H1 (cell line): ENCODE data around the gene BRI3BP. TPM values are rescaled to one million over a fixed set of nuclear protein-coding genes. Genes with fewer than 3 reads are reported as not detected.
A peak's percentile ranks its signal among the peaks of the same experiment; 100 is the strongest.

Experiments
- CTCF ChIA-PET: fragments of 300-600 bp; sonication (Branson Sonifier 250); formaldehyde crosslinking; loops from one replicate; lab custom pipeline; 2021; ENCODE audit not compliant: partially characterized antibody; lab: Charles Lee
- POLR2A ChIA-PET: fragments of 300-600 bp; sonication (Branson Sonifier 250); formaldehyde crosslinking; loops from one replicate; lab custom pipeline; 2021; ENCODE audit warnings: inconsistent platforms; ENCODE audit not compliant: partially characterized antibody; lab: Charles Lee
- DNase-seq, 2 experiments: peaks; one replicate each; pipeline versions ENCODE4 v3.0.0 to v3.0.0-alpha.2; 2010 to 2022; ENCODE audit warnings: low spot score in 2 of 2, low read depth in 1 of 2, mixed read lengths in 1 of 2
- FAIRE-seq: peaks from 2 replicates; lab custom pipeline; 2011; peaks lifted over from hg19 to GRCh38; lab: Jason Lieb, UNC
- H2AFZ ChIP-seq: 2 replicates; pipeline ENCODE4 v1.8.1; 2012; ENCODE audit warnings: low read length, inconsistent platforms
- H2AK5ac ChIP-seq: 2 replicates; pipeline ENCODE4 v1.6.1; 2013; ENCODE audit warnings: low read depth, low read length
- H2BK120ac ChIP-seq: replicated peaks from 2 replicates; pipeline ENCODE3; 2013; ENCODE audit warnings: low read depth, low read length, inconsistent platforms
- H2BK12ac ChIP-seq: 2 replicates; pipeline ENCODE4 v1.6.1; 2013; ENCODE audit warnings: low read depth, low read length
- H2BK15ac ChIP-seq: 2 replicates; pipeline ENCODE4 v1.6.1; 2013; ENCODE audit warnings: low read length
- H2BK20ac ChIP-seq: 2 replicates; pipeline ENCODE4 v1.6.1; 2013; ENCODE audit warnings: low read length
- H2BK5ac ChIP-seq: 2 replicates; pipeline ENCODE4 v1.6.1; 2013; ENCODE audit warnings: low read depth, low read length
- H3K14ac ChIP-seq: 2 replicates; pipeline ENCODE4 v1.6.1; 2013; ENCODE audit warnings: inconsistent platforms; ENCODE audit not compliant: insufficient read length
- H3K18ac ChIP-seq: 2 replicates; pipeline ENCODE4 v1.6.1; 2013; ENCODE audit warnings: low read length; ENCODE audit errors: extremely low read depth
- H3K23ac ChIP-seq: 2 replicates; pipeline ENCODE4 v1.6.1; 2013; ENCODE audit warnings: inconsistent platforms; ENCODE audit not compliant: insufficient read length
- H3K23me2 ChIP-seq: 2 replicates; pipeline ENCODE4 v1.6.1; 2013; ENCODE audit warnings: low read depth, low read length
- H3K27ac ChIP-seq: 2 replicates; pipeline ENCODE4 v1.6.1; 2011; ENCODE audit warnings: low read depth, low read length, inconsistent platforms
- H3K27me3 ChIP-seq, 4 experiments: replicated peaks in 1 of 4; 1 replicate in 1 of 4; 2 replicates in 3 of 4; pipeline versions ENCODE4 v1.6.1 to v1.8.1; 2011 to 2013; ENCODE audit warnings: low read length in 3 of 4, mild to moderate bottlenecking in 3 of 4, inconsistent platforms in 2 of 4, mixed read lengths in 2 of 4, moderate library complexity in 1 of 4; ENCODE audit not compliant: control insufficient read depth in 3 of 4, insufficient read depth in 3 of 4; ENCODE audit errors: extremely low read depth in 1 of 4
- H3K36me3 ChIP-seq, 4 experiments: 2 replicates each; pipeline versions ENCODE4 v1.6.1 to v1.8.1; 2011 to 2013; ENCODE audit warnings: mild to moderate bottlenecking in 4 of 4, low read length in 3 of 4, moderate library complexity in 2 of 4, control low read depth in 1 of 4, inconsistent platforms in 1 of 4; ENCODE audit not compliant: insufficient read depth in 4 of 4, control insufficient read depth in 2 of 4
- H3K4ac ChIP-seq: replicated peaks from 2 replicates; pipeline ENCODE3; 2013; ENCODE audit warnings: low read length, low read depth, mixed read lengths, inconsistent platforms; ENCODE audit not compliant: insufficient read length
- H3K4me1 ChIP-seq, 4 experiments: replicated peaks in 1 of 4; 1 replicate in 1 of 4; 2 replicates in 3 of 4; pipeline versions ENCODE4 v1.6.1 to v1.8.1; 2011 to 2013; ENCODE audit warnings: low read length in 3 of 4, inconsistent platforms in 2 of 4, mixed read lengths in 1 of 4; ENCODE audit not compliant: insufficient read depth in 4 of 4, control insufficient read depth in 3 of 4
- H3K4me2 ChIP-seq, 2 experiments: 2 replicates each; pipeline versions ENCODE4 v1.6.1 to v1.8.1; 2011 to 2013; ENCODE audit warnings: low read depth in 2 of 2, low read length in 2 of 2, control low read depth in 1 of 2, inconsistent platforms in 1 of 2, mild to moderate bottlenecking in 1 of 2; ENCODE audit not compliant: insufficient read depth in 1 of 2
- H3K4me3 ChIP-seq, 4 experiments: fragments of 200-600, 300-600 bp in 1 of 4; sonication (generic), shearing (Covaris generic), sonication (Bioruptor Twin) in 1 of 4; 2 replicates each; pipeline versions ENCODE4 v1.5.1 to v1.8.1; 2011 to 2016; ENCODE audit warnings: low read length in 4 of 4, low read depth in 3 of 4, control low read depth in 2 of 4, inconsistent platforms in 2 of 4, mild to moderate bottlenecking in 2 of 4, mixed read lengths in 1 of 4, moderate library complexity in 1 of 4; ENCODE audit not compliant: insufficient read depth in 2 of 4; ENCODE audit errors: extremely low read depth in 1 of 4
- H3K56ac ChIP-seq: replicated peaks from 2 replicates; pipeline ENCODE3; 2013; ENCODE audit warnings: low read depth, mild to moderate bottlenecking, mixed read lengths, low read length, inconsistent platforms; ENCODE audit not compliant: insufficient read length
- H3K79me1 ChIP-seq: 2 replicates; pipeline ENCODE4 v1.6.1; 2013; ENCODE audit warnings: low read depth, low read length, control low read depth
- H3K79me2 ChIP-seq, 2 experiments: 2 replicates each; pipeline versions ENCODE4 v1.6.1 to v1.8.1; 2012 to 2013; ENCODE audit warnings: low read length in 2 of 2, mild to moderate bottlenecking in 2 of 2, inconsistent platforms in 1 of 2; ENCODE audit not compliant: insufficient read depth in 2 of 2, control insufficient read depth in 1 of 2
- H3K9ac ChIP-seq, 4 experiments: replicated peaks in 1 of 4; 1 replicate in 1 of 4; 2 replicates in 3 of 4; pipeline versions ENCODE4 v1.6.1 to v1.8.1; 2011 to 2013; ENCODE audit warnings: low read depth in 3 of 4, low read length in 3 of 4, control low read depth in 2 of 4, mild to moderate bottlenecking in 2 of 4, moderate library complexity in 2 of 4, inconsistent platforms in 1 of 4; ENCODE audit errors: extremely low read depth in 1 of 4
- H3K9me3 ChIP-seq, 2 experiments: 2 replicates each; pipeline versions ENCODE4 v1.6.1 to v1.8.1; 2012 to 2013; ENCODE audit warnings: mild to moderate bottlenecking in 2 of 2, moderate library complexity in 2 of 2, control low read depth in 1 of 2, inconsistent platforms in 1 of 2, low read depth in 1 of 2, low read length in 1 of 2, mixed read lengths in 1 of 2; ENCODE audit not compliant: insufficient read depth in 2 of 2
- H4K20me1 ChIP-seq, 2 experiments: replicated peaks in 1 of 2; 2 replicates each; pipeline versions ENCODE3 to v1.8.1; 2011 to 2013; ENCODE audit warnings: inconsistent platforms in 2 of 2, low read length in 2 of 2, mild to moderate bottlenecking in 1 of 2; ENCODE audit not compliant: insufficient read depth in 2 of 2, control insufficient read depth in 1 of 2
- H4K5ac ChIP-seq: 2 replicates; pipeline ENCODE4 v1.6.1; 2013; ENCODE audit warnings: low read length, low read depth, mixed read lengths, inconsistent platforms; ENCODE audit not compliant: insufficient read length
- H4K8ac ChIP-seq: 2 replicates; pipeline ENCODE4 v1.8.0; 2013; ENCODE audit warnings: mild to moderate bottlenecking, moderate library complexity, low read length, inconsistent platforms; ENCODE audit not compliant: insufficient read depth; ENCODE audit errors: extremely low read depth
- H4K91ac ChIP-seq: replicated peaks from 2 replicates; pipeline ENCODE3; 2013; ENCODE audit warnings: low read length, mixed read lengths, inconsistent platforms; ENCODE audit not compliant: insufficient read length
- ATF3 ChIP-seq: IDR thresholded peaks from 2 replicates; pipeline ENCODE4 v1.6.1; 2011; ENCODE audit warnings: low read depth, mild to moderate bottlenecking, low read length; ENCODE audit not compliant: insufficient read depth
- EZH2 ChIP-seq: fragments of 200-600 bp; sonication (generic); IDR thresholded peaks from 2 replicates; pipeline ENCODE4 v1.7.1; 2012; ENCODE audit warnings: low read depth, mild to moderate bottlenecking, moderate library complexity, low read length, inconsistent platforms; ENCODE audit not compliant: severe bottlenecking
- GTF2F1 ChIP-seq: IDR thresholded peaks from 2 replicates; pipeline ENCODE4 v1.6.1; 2012; ENCODE audit warnings: low read depth, low read length, improper control_type of control experiment, borderline replicate concordance
- RAD21 ChIP-seq, 2 experiments: IDR thresholded peaks in 1 of 2; conservative IDR thresholded peaks in 1 of 2; 2 replicates each; pipeline ENCODE4 v1.6.1; 2011; ENCODE audit warnings: low read depth in 2 of 2, low read length in 2 of 2, improper control_type of control experiment in 1 of 2, inconsistent platforms in 1 of 2, mild to moderate bottlenecking in 1 of 2, moderate library complexity in 1 of 2
- RFX5 ChIP-seq: IDR thresholded peaks from 2 replicates; pipeline ENCODE4 v1.6.1; 2011; ENCODE audit warnings: low read depth, low read length, improper control_type of control experiment, borderline replicate concordance
- WGBS, 2 experiments: shearing (Covaris generic) in 1 of 2; methylation state at CpG; one replicate each; pipeline versions ENCODE4 v1.1.6 to v1.1.7; 2013 to 2015; ENCODE audit warnings: low lambda C conversion rate in 2 of 2, mixed read lengths in 2 of 2, inconsistent platforms in 1 of 2, low coverage in 1 of 2, missing lambda C conversion rate in 1 of 2; ENCODE audit not compliant: insufficient replicate concordance in 2 of 2, insufficient coverage in 1 of 2, insufficient read length in 1 of 2; ENCODE audit errors: extremely low coverage in 1 of 2, missing lambda C conversion rate in 1 of 2; 5-methylcytosine and 5-hydroxymethylcytosine counted together
- polyA plus RNA-seq, 7 experiments: library from polyadenylated mRNA; depleted of rRNA in 3 of 7; stranded (reverse) in 5 of 7; unstranded in 2 of 7; fragments of >200 nt in 5 of 7; fragments of 200-250 nt in 2 of 7; gene quantifications; 1 replicate in 5 of 7; 2 replicates in 1 of 7; 4 replicates in 1 of 7; pipeline versions ENCODE4 v1.2.1 to v1.2.3, GENCODE V29; 2011 to 2013; ENCODE audit warnings: missing spikeins in 2 of 7, mixed read lengths in 2 of 7
- total RNA-seq: library from RNA; stranded (reverse); fragmentation: NEBNext Ultra II Directional; extraction: Animal tissue kit (Norgen Biotek cat#: 25700); gene quantifications from 2 replicates; pipeline ENCODE4 v1.2.1, GENCODE V29; 2021
- TF ChIP-seq, protein P1 (sequence below): IDR thresholded peaks from 2 replicates; pipeline ENCODE4 v1.6.1; 2012; ENCODE audit warnings: inconsistent platforms

Gene BRI3BP
- total and polyA plus RNA-seq, 2 of the 8 experiments (the other 6 are each of a cell fraction or from before 2014, with no cell fraction given): 5.4 to 14.2 TPM

DNA sequence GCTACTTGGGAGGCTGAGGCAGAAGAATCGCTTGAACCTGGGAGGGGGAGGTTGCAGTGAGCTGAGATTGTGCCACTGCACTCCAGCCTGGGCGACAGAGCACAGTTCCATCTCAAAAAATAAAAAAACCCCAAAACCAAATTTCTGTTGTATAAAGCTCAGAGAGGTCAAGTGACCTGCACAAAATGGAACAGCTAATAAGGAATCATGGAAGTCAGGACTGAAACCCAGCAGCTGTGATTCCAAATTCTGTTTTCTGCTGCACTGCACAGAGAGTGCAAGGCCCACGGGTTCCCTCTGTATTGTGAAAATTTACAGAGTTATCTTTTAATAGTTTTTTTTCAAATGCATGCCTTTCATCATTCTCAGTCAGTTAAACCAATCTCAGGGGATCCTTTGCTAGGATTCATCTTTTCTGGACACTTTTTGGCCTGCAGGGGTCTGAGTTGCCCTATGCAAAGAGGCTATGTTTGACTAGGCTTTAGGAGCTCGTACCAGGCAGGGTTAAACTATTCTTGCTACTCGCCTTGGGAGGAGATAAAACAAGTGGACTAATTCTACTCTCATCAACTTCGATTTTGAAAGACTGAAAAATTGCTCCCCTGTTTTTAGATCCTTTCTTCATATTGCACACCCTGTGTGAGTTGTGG is 45.7 kb downstream of the BRI3BP start:
- H3K23ac ChIP-seq: no peak overlapping the region
- H3K23me2 ChIP-seq: no peaks in the 10 kb centered on the region
- no peak for FAIRE-seq
- H3K14ac ChIP-seq: no peak overlapping the region
- H3K9ac ChIP-seq: no peak overlapping the region
- ChIA-PET POLR2A (interaction anchor here (1.2 to 2.1 kb wide), 2 partner anchors 10 to 44 kb away, joined by 3 to 8 read pairs; no protein-coding TSS in a partner anchor), CTCF (interaction anchor here (0.7 to 3.3 kb wide), 8 partner anchors 10 to 977 kb away, joined by 3 to 17 read pairs (median 4); no protein-coding TSS in a partner anchor)
- no peak overlapping the region for H2BK12ac ChIP-seq
- no peaks in the 10 kb centered on the region for H4K20me1 ChIP-seq
- no peaks in the 10 kb centered on the region for H3K36me3 ChIP-seq
- no peak overlapping the region for H2BK20ac ChIP-seq
- WGBS, 2 experiments: 90% methylated on average over 6 of the region's 6 CpGs; no CpG with 5 or more reads in 1 of the 2 experiments
- no peak overlapping the region for H3K56ac ChIP-seq
- no peak overlapping the region for H3K27ac ChIP-seq
- H3K4me3 ChIP-seq: no peak overlapping the region
- H3K18ac ChIP-seq: no peak overlapping the region
- no peak overlapping the region for H4K5ac ChIP-seq
- no peak overlapping the region for H3K4ac ChIP-seq
- no peak for DNase-seq
- no peak overlapping the region for H2AFZ ChIP-seq
- no peak overlapping the region for H2AK5ac ChIP-seq
- H3K79me2 ChIP-seq: no peaks in the 10 kb centered on the region
- H2BK5ac ChIP-seq: no peak overlapping the region
- H3K4me1 ChIP-seq: no peaks in the 10 kb centered on the region
- no peak overlapping the region for H2BK15ac ChIP-seq
- no peaks in the 10 kb centered on the region for H3K79me1 ChIP-seq
- H3K27me3 ChIP-seq: no peaks in the 10 kb centered on the region
- no peak overlapping the region for H3K4me2 ChIP-seq
- H2BK120ac ChIP-seq: no peak overlapping the region
- H4K91ac ChIP-seq: no peak overlapping the region
- no peak overlapping the region for H4K8ac ChIP-seq
- H3K9me3 ChIP-seq: peaks cover 0 to 6% of the 10 kb centered on the region in 2 experiments; a peak in 1 of 4 replicates
- TF ChIP-seq RFX5 (no peak), GTF2F1 (no peak), EZH2 (no peak), ATF3 (no peak), RAD21 (IDR thresholded peaks at IDR 0.05 in 1 of 2, conservative IDR thresholded peaks at IDR 0.05 in 1 of 2; ENCODE audit: low read depth in 2 of 2, low read length in 2 of 2) (peak; percentile 27 to 47; a peak in 3 of 4 replicates)
- TF ChIP-seq, protein P1, sequence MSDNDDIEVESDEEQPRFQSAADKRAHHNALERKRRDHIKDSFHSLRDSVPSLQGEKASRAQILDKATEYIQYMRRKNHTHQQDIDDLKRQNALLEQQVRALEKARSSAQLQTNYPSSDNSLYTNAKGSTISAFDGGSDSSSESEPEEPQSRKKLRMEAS: no peak
